Sciatic nerve (tissue), 2 donors: ENCODE results near the gene NKAIN1. TPM values are rescaled to one million over a fixed set of nuclear protein-coding genes. Genes with fewer than 3 reads are reported as not detected.

ENCODE experiments used
- ATAC-seq: fragments of 200-7000 bp; cut with Tn5 transposase; one replicate; pipeline ENCODE4 v1.9.1; 2020; ENCODE audit warnings: mild to moderate bottlenecking, moderate library complexity
- DNase-seq: peaks from one replicate; pipeline ENCODE4 v3.0.0-alpha.2; 2020; ENCODE audit warnings: low spot score
- intact Hi-C: fragments of 100-400 bp; cut with DNase I; formaldehyde crosslinking; loops from one replicate; pipeline ENCODE4 v1.14.2; 2022
- total RNA-seq: library from RNA; stranded (reverse); fragmentation: NEBNext Ultra II Directional; extraction: Animal tissue kit (Norgen Biotek cat#: 25700); gene quantifications from one replicate; pipeline ENCODE4 v1.2.1, GENCODE V29; 2021
- donor health status: DM: no; HTN: no; CAD: no.
- donor health status: DM: no; HTN: no; CAD: no.

The NKAIN1 gene
- total RNA-seq, 1 donor from 2014 or later = 0.13 TPM

- intact Hi-C loops = loop anchor here (5.0 kb wide), 1 partner anchor 1766 kb away; no protein-coding TSS in a partner anchor
- DNase-seq (no peak), ATAC-seq (no peak)
Measured at GRCh38 chr1:31133368-31133767, 106.3 kb downstream of the NKAIN1 start.

Other genes with a start within 250 kb of the NKAIN1 start
- 144 TPM for gene PUM1, start 174.2 kb downstream of the NKAIN1 start, total RNA-seq
- gene SNRNP40, start 56.9 kb upstream of the NKAIN1 start, total RNA-seq = 39.5 TPM
- 27.1 TPM for gene ZCCHC17, start 57.1 kb upstream of the NKAIN1 start, total RNA-seq
- gene FABP3, start 133.2 kb upstream of the NKAIN1 start, total RNA-seq = 6.5 TPM
- gene SERINC2, start 173.3 kb upstream of the NKAIN1 start, total RNA-seq = 1.4 TPM